ENCODE data around the gene AVPI1.

GRCh38 chr10:97673736-97674525 lies 13.1 kb downstream of the AVPI1 start:
- no peak for TF ChIP-seq EZH2 (IDR thresholded peaks at IDR 0.05; ENCODE audit: insufficient read depth, low read length)
- TF ChIP-seq CTCF (IDR thresholded peaks at IDR 0.05; ENCODE audit: insufficient read depth, low read depth, low read length): no peak

Measured in astrocyte (in vitro differentiated cells and primary cell).